HEK293T (cell line): ENCODE measurements around the gene ARAP2.

Experiments used
- CTCF ChIA-PET: fragments of 350-600 bp; formaldehyde crosslinking; extraction: SDS; loops from one replicate; lab custom pipeline; 2021; ENCODE audit warnings: antibody characterized with exemption, inconsistent platforms; lab: Yijun Ruan, JAX
- POLR2A ChIA-PET: fragments of 350-600 bp; formaldehyde crosslinking; extraction: SDS; loops from one replicate; lab custom pipeline; 2020; ENCODE audit warnings: antibody characterized with exemption, inconsistent platforms; lab: Yijun Ruan, JAX
- DNase-seq: peaks from one replicate; pipeline ENCODE4 v3.0.0; 2012; ENCODE audit warnings: mixed read lengths; ENCODE audit errors: extremely low spot score
- ARNT ChIP-seq: fragments of 450-650 bp; IDR thresholded peaks from 2 replicates; pipeline ENCODE4 v1.6.1; 2017; ENCODE audit warnings: mild to moderate bottlenecking
- BHLHE40 ChIP-seq: fragments of 450-650 bp; IDR thresholded peaks from 2 replicates; pipeline ENCODE4 v1.6.1; 2016; ENCODE audit warnings: mild to moderate bottlenecking, moderate library complexity, borderline replicate concordance
- CTBP1 ChIP-seq: fragments of 450-650 bp; IDR thresholded peaks from 2 replicates; pipeline ENCODE4 v1.6.1; 2016; ENCODE audit warnings: borderline replicate concordance
- ELF4 ChIP-seq: fragments of 450-650 bp; IDR thresholded peaks from 2 replicates; pipeline ENCODE4 v1.6.1; 2017; ENCODE audit warnings: antibody characterized with exemption
- FOXA1 ChIP-seq: fragments of 450-650 bp; IDR thresholded peaks from 2 replicates; pipeline ENCODE4 v1.6.1; 2016; ENCODE audit warnings: mild to moderate bottlenecking
- FOXK2 ChIP-seq: fragments of 450-650 bp; IDR thresholded peaks from 2 replicates; pipeline ENCODE4 v1.6.1; 2016; ENCODE audit warnings: mild to moderate bottlenecking
- FOXM1 ChIP-seq: fragments of 450-650 bp; IDR thresholded peaks from 2 replicates; pipeline ENCODE4 v1.6.1; 2017; ENCODE audit warnings: mild to moderate bottlenecking, borderline replicate concordance
- HDGF ChIP-seq: fragments of 450-650 bp; IDR thresholded peaks from 2 replicates; pipeline ENCODE4 v1.6.1; 2017; ENCODE audit warnings: antibody characterized with exemption, borderline replicate concordance
- L3MBTL2 ChIP-seq: fragments of 450-650 bp; conservative IDR thresholded peaks from 2 replicates; pipeline ENCODE4 v1.6.1; 2016; ENCODE audit warnings: mild to moderate bottlenecking
- LEF1 ChIP-seq: fragments of 450-650 bp; IDR thresholded peaks from 2 replicates; pipeline ENCODE4 v1.6.1; 2017; ENCODE audit warnings: mild to moderate bottlenecking, borderline replicate concordance
- NFRKB ChIP-seq: fragments of 450-650 bp; IDR thresholded peaks from 2 replicates; pipeline ENCODE4 v1.6.1; 2016; ENCODE audit warnings: mild to moderate bottlenecking, moderate library complexity
- SP1 ChIP-seq: fragments of 450-650 bp; IDR thresholded peaks from 2 replicates; pipeline ENCODE4 v1.6.1; 2017
- SUZ12 ChIP-seq: fragments of 450-650 bp; IDR thresholded peaks from 2 replicates; pipeline ENCODE4 v1.6.1; 2016; ENCODE audit warnings: mild to moderate bottlenecking
- TARDBP ChIP-seq: fragments of 450-650 bp; IDR thresholded peaks from 2 replicates; pipeline ENCODE4 v1.6.1; 2016
- ZNF384 ChIP-seq: fragments of 450-650 bp; IDR thresholded peaks from 2 replicates; pipeline ENCODE4 v1.6.1; 2016
- TF ChIP-seq, protein P1 (sequence below): fragments of 450-650 bp; IDR thresholded peaks from 2 replicates; pipeline ENCODE4 v1.6.1; 2016

Gene ARAP2

GRCh38 chr4:36051634-36052033 lies 192.7 kb downstream of the ARAP2 start:
- ChIA-PET CTCF (no interaction called here), POLR2A (no interaction called here)
- no peak for DNase-seq
- TF ChIP-seq NFRKB = no peak
- TF ChIP-seq CTBP1 = no peak
- TF ChIP-seq SUZ12 = no peak
- TF ChIP-seq FOXM1 = no peak
- no peak for TF ChIP-seq TARDBP
- TF ChIP-seq ARNT = no peak
- TF ChIP-seq ELF4 = no peak
- TF ChIP-seq, protein P1, sequence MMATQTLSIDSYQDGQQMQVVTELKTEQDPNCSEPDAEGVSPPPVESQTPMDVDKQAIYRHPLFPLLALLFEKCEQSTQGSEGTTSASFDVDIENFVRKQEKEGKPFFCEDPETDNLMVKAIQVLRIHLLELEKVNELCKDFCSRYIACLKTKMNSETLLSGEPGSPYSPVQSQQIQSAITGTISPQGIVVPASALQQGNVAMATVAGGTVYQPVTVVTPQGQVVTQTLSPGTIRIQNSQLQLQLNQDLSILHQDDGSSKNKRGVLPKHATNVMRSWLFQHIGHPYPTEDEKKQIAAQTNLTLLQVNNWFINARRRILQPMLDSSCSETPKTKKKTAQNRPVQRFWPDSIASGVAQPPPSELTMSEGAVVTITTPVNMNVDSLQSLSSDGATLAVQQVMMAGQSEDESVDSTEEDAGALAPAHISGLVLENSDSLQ = no peak
- no peak for TF ChIP-seq FOXA1
- no peak for TF ChIP-seq BHLHE40
- no peak for TF ChIP-seq LEF1
- TF ChIP-seq SP1 = no peak
- TF ChIP-seq L3MBTL2 = no peak
- no peak for TF ChIP-seq HDGF
- TF ChIP-seq FOXK2 = no peak

- ChIA-PET POLR2A (no interaction called here), CTCF (interaction anchor here (0.6 kb wide), 2 partner anchors 16 to 1480 kb away, joined by 3 to 7 read pairs; no protein-coding TSS in a partner anchor)
- no peak for TF ChIP-seq NFRKB
- TF ChIP-seq LEF1 = no peak
- DNase-seq = no peak
These were observed 198.3 kb downstream of the ARAP2 start for GRCh38 chr4:36046026-36046425.

DNA sequence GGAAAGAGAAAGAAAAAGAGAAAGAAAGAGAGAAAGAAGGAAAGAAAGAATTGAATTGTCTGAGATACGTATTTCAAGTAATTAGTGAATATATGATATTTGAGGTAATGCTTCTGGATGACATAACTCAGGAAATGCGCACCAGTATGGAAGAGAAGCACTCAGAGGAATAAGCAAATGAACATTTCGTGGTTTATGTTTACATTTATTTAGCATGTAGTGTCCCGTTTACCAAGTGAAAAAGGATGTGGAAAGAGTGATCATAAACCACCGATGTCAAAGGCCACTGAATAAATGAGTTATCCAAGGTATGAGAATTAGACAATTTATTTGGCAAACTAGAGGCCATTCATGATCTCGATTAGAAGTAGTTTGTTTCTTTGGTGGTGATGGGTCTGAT lies 200.4 kb downstream of the ARAP2 start:
- CTCF ChIA-PET = no interaction called here
- DNase-seq = no peak
- TF ChIP-seq SUZ12 (no peak), HDGF (no peak), L3MBTL2 (no peak), ELF4 (no peak), FOXK2 (no peak), SP1 (no peak), LEF1 (no peak), CTBP1 (no peak), FOXM1 (no peak), BHLHE40 (no peak), FOXA1 (no peak), TARDBP (no peak), NFRKB (no peak), ZNF384 (no peak)
- TF ChIP-seq, protein P1 = no peak
- POLR2A ChIA-PET = no interaction called here

DNA sequence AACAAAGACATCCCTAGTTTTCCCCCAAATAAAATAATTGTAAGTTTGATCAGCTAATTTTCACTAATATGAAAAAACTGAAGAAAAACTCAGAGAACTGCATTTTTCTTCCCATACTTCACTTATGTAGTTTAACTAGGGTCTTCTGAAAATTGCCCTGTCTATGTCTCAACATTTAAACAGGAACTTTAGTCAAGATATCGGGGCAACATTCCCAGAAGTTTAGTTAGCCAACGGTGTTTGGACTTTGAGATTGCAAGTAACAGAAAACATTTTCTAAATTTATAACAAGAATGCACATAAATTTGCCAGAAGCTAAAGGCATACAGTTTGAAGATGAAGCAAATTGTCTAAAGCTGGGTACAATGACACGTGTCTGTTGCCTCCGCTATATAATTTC lies 201.1 kb downstream of the ARAP2 start:
- no peak for TF ChIP-seq NFRKB
- no peak for TF ChIP-seq L3MBTL2
- TF ChIP-seq TARDBP = no peak
- no peak for TF ChIP-seq SUZ12
- TF ChIP-seq BHLHE40 = no peak
- TF ChIP-seq FOXM1 = no peak
- TF ChIP-seq HDGF = no peak
- no peak for TF ChIP-seq ELF4
- TF ChIP-seq SP1 = no peak
- TF ChIP-seq CTBP1 = no peak
- TF ChIP-seq ARNT = no peak
- no peak for TF ChIP-seq ZNF384
- TF ChIP-seq FOXA1 = no peak
- TF ChIP-seq FOXK2 = no peak
- TF ChIP-seq, protein P1 = no peak
- no peak for DNase-seq
- ChIA-PET POLR2A (no interaction called here), CTCF (no interaction called here)

DNA sequence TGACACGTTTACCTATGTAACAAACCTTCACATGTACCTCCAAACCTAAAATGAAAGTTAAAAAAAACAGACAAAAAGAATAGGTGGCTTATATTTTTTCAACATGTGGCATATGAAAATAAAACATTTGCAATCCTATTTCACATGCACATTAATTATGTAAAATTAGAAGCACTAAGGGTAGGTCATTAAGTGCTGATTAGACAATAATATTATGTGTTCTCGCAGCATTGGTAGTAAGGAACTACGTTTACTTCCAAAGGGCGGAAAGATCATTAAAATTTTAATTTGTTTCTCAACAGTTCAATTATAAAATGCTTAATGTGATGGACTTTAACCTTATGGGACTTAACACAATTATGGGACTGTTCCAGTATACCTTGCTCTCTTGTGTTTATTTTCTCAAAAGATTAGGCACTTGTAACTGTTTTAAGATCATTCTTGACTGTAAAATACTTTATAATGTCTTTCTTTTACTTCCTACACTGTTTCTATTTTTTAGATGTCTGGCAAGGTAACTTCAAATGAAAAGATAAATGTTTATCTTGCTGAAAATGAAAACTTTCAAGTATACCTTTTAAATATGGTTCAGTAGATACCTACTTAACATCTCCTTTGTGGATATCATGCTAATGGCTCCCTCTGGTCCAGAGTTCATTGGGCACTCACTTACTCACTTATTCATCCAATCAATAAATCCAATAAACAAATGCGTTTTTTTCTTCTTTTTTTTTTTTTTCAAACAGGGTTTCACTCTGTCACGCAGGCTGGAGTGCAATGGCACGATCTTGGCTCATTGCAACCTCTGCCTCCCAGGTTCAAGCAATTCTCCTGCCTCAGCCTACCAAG lies 202.0 kb downstream of the ARAP2 start:
- CTCF ChIA-PET = no interaction called here
- DNase-seq = no peak
- POLR2A ChIA-PET = no interaction called here
- TF ChIP-seq FOXK2 (no peak), SUZ12 (no peak), BHLHE40 (no peak), SP1 (no peak), HDGF (no peak), ELF4 (no peak), TARDBP (no peak)

DNA sequence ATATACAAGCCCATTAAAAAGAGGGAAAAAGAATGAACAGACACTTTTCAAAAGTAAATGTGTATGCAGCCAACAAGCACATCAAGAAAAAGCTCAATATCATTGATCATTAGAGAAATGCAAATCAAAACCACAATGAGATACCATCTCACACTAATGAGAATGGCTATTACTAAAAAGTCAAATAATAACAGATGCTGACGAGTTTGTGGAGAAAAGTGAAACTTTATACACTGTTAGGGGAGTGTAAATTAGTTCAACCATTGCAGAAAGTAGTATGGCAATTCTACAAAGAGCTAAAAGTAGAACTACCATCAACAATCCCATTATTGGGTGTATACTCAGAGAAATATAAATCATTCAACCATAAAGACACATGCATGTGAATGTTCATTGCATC lies 203.0 kb downstream of the ARAP2 start:
- ChIA-PET CTCF (no interaction called here), POLR2A (no interaction called here)
- no peak for DNase-seq
- TF ChIP-seq, protein P1 = no peak
- TF ChIP-seq ZNF384 = no peak
- TF ChIP-seq BHLHE40 = no peak
- TF ChIP-seq NFRKB = no peak
- no peak for TF ChIP-seq FOXM1
- no peak for TF ChIP-seq FOXK2
